Stimulated activated CD4-positive, alpha-beta T cell treated with anti-CD3 and anti-CD28 coated beads, Interleukin-2, amount 100 ng/mL, for 48 hours (primary cell): ENCODE measurements around the gene PRRX1.

ENCODE experiments used
- DNase-seq, 2 donors: peaks; one replicate each; pipeline ENCODE4 v3.0.0-alpha.2; 2020

The PRRX1 gene

GRCh38 chr1:170692866-170693575 lies 29.1 kb downstream of the PRRX1 start:
- no peak for DNase-seq

DNA sequence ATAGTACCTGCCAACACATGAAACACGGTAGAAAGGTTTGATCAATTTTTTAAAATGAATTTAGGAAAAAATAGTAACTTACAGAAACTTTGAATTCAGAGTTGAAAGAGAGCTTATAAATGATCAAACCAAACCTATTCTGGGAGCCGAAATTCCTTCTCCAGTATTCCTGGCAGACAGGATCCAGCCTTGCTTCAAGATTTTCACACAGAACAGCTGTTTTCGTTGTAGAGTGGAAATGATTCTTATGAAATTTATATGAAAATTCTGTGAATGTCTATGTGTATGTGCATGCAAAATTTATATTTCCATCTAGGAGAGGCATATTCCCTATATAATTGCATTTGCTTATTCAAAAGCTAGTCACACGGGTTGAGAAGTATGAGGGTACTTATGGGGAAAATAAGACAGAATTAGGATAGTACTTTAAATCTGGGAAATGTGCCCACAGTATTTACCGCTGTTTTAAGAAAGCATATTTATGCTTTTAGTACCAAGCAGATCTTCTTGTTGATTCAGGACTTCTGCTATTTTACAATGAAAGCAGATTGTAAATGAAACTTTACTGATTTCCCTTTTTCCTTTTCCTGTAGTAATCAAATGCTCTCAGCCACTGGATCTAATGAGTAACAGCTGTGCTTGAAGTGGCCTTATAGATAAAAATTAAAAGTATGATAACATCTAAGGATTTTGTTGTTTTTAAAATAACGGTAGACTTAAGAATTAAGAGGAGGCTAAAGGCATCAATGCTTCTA lies 30.4 kb downstream of the PRRX1 start:
- DNase-seq: no peak

DNA sequence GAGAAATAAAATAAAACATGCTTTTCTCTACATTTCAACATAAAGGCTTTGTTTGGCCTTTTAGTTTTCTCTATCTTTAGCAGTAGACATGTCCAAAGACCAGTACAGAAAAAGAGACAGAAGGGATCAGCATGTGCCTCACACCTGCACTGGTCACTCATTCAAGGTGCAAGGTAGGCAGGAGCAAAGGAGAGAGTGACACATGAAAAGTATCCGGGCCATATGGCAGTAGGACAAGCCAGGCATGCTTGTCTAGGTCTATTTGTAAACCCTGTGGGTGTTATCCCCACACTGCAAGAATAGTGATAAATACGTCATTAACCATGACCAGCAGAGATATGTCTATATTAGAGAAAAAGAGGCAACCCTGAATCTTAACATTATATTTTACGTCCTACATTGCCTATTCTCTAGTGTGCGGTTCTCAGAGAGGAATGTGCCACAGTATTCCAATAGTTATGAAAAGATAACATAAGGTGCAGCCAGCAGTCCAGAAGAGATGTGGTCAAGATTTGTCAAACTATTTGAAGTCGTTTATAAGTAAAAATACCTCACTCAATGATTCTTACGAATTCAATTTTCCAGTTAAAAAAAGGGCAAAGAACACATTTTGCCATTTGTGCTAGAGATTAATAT lies 32.1 kb downstream of the PRRX1 start:
- no peak for DNase-seq

DNA sequence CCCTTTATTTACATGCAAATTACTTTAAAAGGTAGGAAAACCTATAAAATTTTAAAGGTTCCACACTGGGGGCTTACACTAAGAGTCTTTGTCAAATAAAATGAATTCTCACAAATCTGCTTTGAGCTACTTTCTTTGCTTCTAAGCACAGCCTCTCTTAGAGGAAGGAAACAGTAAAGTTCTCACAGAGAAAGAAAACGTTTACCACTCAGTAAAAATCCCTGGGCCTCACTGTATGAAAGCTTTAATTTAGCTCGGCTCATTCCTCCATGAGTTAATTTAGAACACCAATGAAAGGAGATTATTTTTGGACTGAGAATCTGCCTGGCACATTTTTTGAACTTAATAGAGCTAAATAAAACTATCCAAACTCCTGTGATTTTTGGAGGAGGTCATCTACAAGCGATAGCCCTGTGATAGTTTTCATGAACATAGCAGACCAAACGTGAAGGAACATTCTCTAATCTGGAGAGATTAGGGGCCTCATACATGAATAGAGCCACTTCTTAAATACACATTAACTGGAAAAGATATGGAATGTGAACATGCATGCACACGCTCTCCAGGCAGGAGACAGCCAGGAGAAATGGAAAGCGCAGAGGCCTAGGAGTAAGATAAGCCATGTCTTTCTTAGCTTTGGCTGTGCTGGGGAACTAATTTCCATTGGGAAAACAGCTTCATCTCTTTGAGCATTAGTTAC lies 32.8 kb downstream of the PRRX1 start:
- DNase-seq: no peak

DNA sequence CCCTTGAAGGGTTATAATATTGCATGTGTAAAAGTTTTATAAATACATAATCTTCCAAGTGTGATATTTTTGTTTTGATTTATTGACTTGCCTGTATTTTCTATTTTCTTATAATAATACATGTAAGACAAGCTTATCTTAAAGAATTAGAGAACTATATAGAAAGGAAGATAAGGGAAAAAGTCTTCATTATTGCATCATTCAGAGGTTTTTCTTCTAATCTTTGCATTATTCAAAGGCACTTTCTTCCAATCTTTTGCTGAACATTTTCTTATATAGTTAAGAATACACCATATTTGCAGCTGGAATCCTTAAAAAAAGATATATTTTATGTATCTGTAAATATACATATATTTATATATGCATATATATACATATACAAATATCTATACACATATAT lies 33.4 kb downstream of the PRRX1 start:
- DNase-seq: no peak

GRCh38 chr1:170698301-170699275 lies 34.7 kb downstream of the PRRX1 start:
- no peak for DNase-seq

GRCh38 chr1:170699696-170700095 lies 35.8 kb downstream of the PRRX1 start:
- DNase-seq: no peak

DNA sequence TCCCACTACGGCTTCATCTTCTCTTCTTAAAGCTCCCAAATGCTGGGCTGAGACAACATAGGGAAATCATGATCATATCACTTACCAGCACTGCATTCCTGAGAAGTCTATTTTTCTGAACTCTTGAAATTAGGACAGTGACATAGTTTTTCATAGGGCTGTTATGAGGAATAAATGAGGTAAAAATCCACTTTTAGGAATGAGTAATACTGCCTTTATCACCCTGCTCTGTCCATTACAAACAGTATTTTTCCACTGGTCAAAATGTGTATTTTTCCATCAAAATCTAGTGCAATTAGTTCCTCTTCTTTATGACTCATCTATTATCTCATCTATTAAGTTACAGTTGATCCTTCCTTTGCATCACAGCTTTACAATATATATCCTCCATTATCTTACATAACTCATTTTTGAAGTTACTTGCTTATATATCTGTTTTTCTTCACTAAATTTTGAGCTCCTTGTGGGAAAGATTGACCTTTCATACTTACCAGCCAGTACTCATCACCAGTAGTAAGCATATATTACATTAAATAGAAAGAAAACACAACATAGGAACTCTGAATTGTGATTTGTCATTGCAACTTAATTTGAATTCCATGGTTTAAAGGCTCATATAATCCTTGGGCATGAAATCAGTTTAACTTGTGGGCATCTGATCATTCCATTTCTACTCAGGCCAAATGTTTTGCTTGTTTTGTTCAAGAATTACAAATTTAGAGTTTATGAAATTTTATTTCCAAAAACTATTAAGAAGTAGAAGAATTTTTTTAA lies 37.1 kb downstream of the PRRX1 start:
- DNase-seq: no peak

GRCh38 chr1:170701962-170702361 lies 38.0 kb downstream of the PRRX1 start:
- no peak for DNase-seq

DNA sequence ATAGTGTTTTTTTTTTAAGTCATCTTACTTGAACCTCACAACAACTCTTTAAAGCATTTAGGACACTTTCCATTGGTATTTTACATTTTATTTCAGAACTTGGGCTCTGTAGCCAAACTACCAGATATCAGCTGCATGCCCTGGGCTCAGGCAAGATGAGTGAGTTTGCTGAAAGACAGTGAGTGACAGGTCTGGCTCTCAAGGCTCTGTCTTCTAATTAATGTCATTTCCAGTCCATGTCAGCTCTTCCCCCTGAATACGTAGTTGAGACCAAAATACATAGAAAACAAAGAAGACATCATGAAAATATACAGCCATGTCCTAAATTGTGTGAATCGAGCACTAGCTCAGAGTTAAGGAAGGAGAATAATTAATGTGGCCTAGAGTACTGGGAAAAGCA lies 39.7 kb downstream of the PRRX1 start:
- no peak for DNase-seq

DNA sequence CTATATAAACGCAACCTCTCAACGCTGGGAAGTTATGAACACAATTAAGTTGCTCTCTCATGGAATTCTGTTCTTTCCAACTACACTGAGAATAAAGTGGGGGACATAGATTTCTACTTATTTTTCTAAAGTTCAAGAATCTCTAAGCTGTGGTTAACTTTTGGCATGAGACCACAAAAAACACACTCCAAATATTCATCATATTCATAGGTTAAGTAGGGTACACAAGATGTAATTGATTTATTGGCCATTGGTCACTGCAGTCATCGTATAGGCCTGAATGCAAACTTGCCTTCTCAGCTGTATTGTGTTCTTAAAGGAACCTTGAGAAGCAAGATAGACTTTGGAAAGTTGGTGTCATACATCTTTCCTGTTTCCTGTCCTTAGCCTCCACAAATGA lies 40.3 kb downstream of the PRRX1 start:
- DNase-seq: no peak

- DNase-seq: no peak
These were observed 42.0 kb downstream of the PRRX1 start for GRCh38 chr1:170705981-170706380.

- DNase-seq: no peak
These were observed 43.2 kb downstream of the PRRX1 start for GRCh38 chr1:170707117-170707516.

- DNase-seq: no peak
These were observed 44.2 kb downstream of the PRRX1 start for GRCh38 chr1:170707959-170708655.

- DNase-seq: no peak
These were observed 47.8 kb downstream of the PRRX1 start for GRCh38 chr1:170711682-170712081.

DNA sequence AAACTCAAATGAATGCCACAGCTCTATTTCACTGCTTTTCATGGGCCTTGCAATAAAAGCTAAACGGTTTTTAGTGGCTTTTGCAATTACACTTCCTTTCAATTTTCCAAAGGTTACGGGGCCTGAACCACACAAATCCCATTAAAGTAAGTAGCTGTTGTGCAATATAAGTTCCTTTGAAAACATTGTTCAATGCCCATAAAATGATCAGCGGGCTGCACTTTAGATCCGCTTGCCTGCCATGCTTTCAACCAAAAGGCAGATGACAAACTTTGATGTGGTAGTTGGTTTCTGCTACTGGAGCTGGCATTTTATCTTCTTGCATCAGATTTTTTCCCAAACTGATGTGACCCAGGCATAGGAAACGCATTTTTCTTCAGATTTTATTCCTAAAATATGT lies 50.2 kb downstream of the PRRX1 start:
- no peak for DNase-seq

DNA sequence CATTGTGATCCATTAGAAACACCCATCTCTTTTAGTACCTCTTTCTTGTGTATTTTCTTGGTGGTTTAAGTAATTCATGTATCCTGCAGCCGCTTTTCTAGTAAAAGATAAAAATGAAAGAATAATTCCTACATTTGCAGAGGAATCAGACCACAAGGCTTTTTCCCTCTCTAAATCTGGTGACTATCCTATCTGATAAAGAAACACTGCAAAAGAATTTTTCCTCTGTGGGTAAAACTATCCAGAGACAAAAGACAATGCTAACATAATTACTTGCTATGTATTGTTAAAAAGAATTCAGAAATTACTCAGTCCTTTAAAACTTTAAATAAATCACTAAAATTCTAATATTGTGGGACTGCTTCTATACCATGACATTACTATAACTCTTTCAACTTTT lies 51.0 kb downstream of the PRRX1 start:
- no peak for DNase-seq

- DNase-seq: no peak
These were observed 53.0 kb downstream of the PRRX1 start for GRCh38 chr1:170716835-170717429.

GRCh38 chr1:170720661-170721060 lies 56.7 kb downstream of the PRRX1 start:
- DNase-seq: no peak

DNA sequence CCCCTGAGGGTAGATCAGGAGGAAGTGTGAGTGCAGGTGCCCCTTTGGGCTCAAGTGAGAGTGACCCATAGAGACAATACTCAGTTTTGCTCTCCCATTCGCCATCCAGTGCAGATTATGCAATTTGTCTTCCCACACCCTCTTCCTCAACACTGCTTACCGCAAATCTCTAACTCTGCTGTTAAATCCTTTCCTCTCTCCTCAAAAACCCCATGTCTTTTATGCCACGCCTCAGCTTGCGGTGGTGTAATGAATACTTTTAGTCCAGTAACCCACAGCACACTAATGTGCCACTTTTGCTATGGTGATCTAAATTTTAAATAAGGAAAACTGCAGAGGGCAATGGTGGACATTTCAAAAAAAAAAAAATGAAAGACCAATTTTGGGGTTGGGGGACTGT lies 57.7 kb downstream of the PRRX1 start:
- DNase-seq: no peak
